Activated CD4-positive, alpha-beta T cell treated with anti-CD3 and anti-CD28 coated beads, Interleukin-2, amount 10 ng/mL, durations not matched to agents 7 days and 5 days (primary cell): Measurements from ENCODE around the gene ZSWIM5. TPM values are rescaled to one million over a fixed set of nuclear protein-coding genes. Genes with fewer than 3 reads are reported as not detected.
"Not testable (repeated sequence)": the region's sequence is repeated elsewhere in the genome, so short reads cannot be mapped to it uniquely, and the experiment has no call there.

Experiments used
- CTCF ChIA-PET: fragments of 350-600 bp; sonication (Branson Sonifier 250); formaldehyde crosslinking; loops from one replicate; lab custom pipeline; 2021; ENCODE audit warnings: antibody characterized with exemption; lab: Charles Lee
- POLR2A ChIA-PET: fragments of 350-600 bp; sonication (Branson Sonifier 250); formaldehyde crosslinking; loops from one replicate; lab custom pipeline; 2021; ENCODE audit warnings: antibody characterized with exemption; lab: Charles Lee
- DNase-seq: peaks from one replicate; pipeline ENCODE4 v3.0.0-alpha.2; 2020
- H3K27ac Mint-ChIP-seq: one replicate; pipeline ENCODE4 v1.8.0; 2021; ENCODE audit warnings: mild to moderate bottlenecking, moderate library complexity, mixed read lengths
- H3K27me3 Mint-ChIP-seq: one replicate; pipeline ENCODE4 v1.8.0; 2021; ENCODE audit warnings: mixed read lengths
- H3K36me3 Mint-ChIP-seq: one replicate; pipeline ENCODE4 v1.8.0; 2021; ENCODE audit warnings: low read depth, mixed read lengths
- H3K4me1 Mint-ChIP-seq: one replicate; pipeline ENCODE4 v1.8.0; 2021; ENCODE audit warnings: mixed read lengths
- H3K4me3 Mint-ChIP-seq: one replicate; pipeline ENCODE4 v1.8.0; 2021; ENCODE audit warnings: mild to moderate bottlenecking, moderate library complexity, mixed read lengths
- H3K9me3 Mint-ChIP-seq: one replicate; pipeline ENCODE4 v1.8.0; 2021; ENCODE audit warnings: mixed read lengths
- total RNA-seq, 2 experiments: library from RNA; stranded (reverse); gene quantifications; one replicate each; pipeline ENCODE4 v1.2.3, GENCODE V29; 2021

Gene ZSWIM5
- total RNA-seq, 2 experiments from 2014 or later = 0.46 to 0.62 TPM

DNA sequence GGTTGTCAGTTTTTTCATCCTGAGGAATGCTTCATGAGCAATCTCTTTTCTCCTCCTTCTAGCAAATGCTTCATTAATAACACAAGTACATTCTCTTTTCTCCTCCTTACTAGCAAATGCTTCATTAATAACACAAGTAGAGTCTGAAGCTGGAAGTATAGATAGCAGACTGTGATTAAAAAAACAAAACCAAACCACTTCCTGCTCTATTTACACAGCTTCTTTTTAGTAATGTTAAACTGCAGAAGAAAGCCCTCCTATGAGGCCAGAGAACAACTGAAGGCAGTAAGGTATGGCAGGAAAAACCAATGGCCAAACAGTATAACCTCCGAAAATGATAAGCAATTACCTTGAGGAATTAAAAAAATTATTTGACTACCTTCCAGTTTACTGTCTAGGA, 90.1 kb downstream of the ZSWIM5 start:
- no peaks in the 10 kb centered on the region for H3K9me3 Mint-ChIP-seq
- no peaks in the 10 kb centered on the region for H3K27me3 Mint-ChIP-seq
- H3K27ac Mint-ChIP-seq = no peak overlapping the region
- ChIA-PET CTCF (interaction anchor here (1.2 kb wide), 1 partner anchor 23 kb away, joined by 3 read pairs; no protein-coding TSS in a partner anchor), POLR2A (no interaction called here)
- no peaks in the 10 kb centered on the region for H3K36me3 Mint-ChIP-seq
- peaks cover 15% of the 10 kb centered on the region for H3K4me1 Mint-ChIP-seq
- H3K4me3 Mint-ChIP-seq = no peak overlapping the region
- no peak for DNase-seq

DNA sequence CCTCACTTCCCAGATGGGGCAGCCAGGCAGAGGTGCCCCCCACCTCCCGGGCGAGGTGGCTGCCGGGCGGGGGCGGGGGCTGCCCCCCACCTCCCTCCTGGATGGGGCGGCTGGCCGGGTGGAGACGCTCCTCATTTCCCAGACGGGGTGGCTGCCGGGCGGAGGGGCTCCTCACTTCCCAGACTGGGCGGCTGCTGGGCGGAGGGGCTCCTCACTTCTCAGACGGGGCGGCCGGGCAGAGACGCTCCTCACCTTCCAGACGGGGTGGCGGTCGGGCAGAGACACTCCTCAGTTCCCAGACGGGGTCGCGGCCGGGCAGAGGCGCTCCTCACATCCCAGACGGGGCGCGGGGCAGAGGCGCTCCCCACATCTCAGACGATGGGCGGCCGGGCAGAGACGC, 91.2 kb downstream of the ZSWIM5 start:
- DNase-seq, H3K9me3 Mint-ChIP-seq, H3K27ac Mint-ChIP-seq, CTCF ChIA-PET, H3K27me3 Mint-ChIP-seq, H3K4me3 Mint-ChIP-seq, H3K36me3 Mint-ChIP-seq, POLR2A ChIA-PET: not testable (repeated sequence)
- H3K4me1 Mint-ChIP-seq = peaks cover 15% of the 10 kb centered on the region

DNA sequence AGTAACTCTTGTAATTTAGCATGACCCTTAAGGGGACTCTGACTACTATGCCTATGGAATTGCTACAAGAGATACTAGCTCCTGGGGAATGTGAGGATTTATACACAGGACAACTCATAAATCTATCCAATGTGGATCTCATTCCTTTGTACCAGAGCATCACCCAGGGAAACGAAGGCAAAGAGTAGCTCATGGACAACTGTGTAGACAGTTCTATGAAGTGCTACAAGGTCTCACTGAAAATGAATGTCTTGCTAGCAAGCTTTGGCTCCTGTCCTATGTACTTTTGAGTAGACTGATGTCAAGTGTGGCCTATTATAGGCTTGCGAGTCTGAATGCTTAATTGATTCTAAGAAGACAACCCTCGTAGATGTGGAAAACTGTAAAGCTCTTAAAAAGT, 93.7 kb downstream of the ZSWIM5 start:
- no peak for DNase-seq
- Mint-ChIP-seq H3K4me3 (no peak overlapping the region), H3K27ac (no peak overlapping the region), H3K9me3 (peaks cover 2% of the 10 kb centered on the region), H3K36me3 (no peaks in the 10 kb centered on the region), H3K27me3 (no peaks in the 10 kb centered on the region), H3K4me1 (peaks cover 15% of the 10 kb centered on the region)
- POLR2A ChIA-PET = no interaction called here
- CTCF ChIA-PET = no interaction called here

DNA sequence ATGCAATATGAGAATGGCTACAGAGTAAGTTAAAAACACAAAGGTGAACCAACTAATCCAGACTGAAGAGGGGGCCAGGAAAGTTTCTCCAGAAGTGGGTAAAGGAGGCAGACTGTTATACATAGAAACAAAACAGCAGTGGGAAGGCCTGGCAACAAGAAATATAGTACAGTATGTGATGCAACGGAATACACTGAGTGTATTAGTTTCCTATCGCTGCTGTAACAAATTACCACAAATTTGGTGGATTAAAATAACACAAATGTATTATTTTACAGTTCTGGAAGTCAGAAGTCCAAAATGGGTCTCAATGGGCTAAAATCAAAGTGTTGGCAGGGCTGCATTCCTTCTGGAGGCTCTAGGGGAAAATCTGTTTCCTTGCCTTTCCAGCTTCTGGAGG, 95.2 kb downstream of the ZSWIM5 start:
- CTCF ChIA-PET = no interaction called here
- DNase-seq = no peak
- no peaks in the 10 kb centered on the region for H3K27me3 Mint-ChIP-seq
- peaks cover 7% of the 10 kb centered on the region for H3K4me1 Mint-ChIP-seq
- POLR2A ChIA-PET = no interaction called here
- H3K9me3 Mint-ChIP-seq = peaks cover 2% of the 10 kb centered on the region
- no peaks in the 10 kb centered on the region for H3K36me3 Mint-ChIP-seq
- no peak overlapping the region for H3K4me3 Mint-ChIP-seq
- no peak overlapping the region for H3K27ac Mint-ChIP-seq

DNA sequence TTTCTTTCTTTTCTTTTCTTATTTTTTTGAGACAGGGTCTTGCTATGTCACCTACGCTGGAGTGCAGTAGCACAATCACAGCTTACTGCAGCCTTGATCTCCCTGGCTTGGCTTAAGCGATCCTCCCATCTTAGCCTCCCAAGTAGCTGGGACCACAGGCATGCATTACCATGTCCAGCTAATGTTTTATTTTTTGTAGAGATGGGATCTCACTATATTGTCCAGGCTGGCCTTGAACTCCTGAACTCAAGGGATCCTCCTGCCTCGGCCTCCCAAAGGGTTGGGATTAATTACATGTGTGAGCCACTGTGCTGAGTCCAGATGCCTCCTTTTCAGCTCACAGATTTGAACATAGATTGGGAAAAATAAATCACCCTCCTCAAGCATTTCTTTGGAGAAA, 98.6 kb downstream of the ZSWIM5 start:
- Mint-ChIP-seq H3K9me3 (peaks cover 2% of the 10 kb centered on the region), H3K27ac (no peak overlapping the region), H3K36me3 (no peaks in the 10 kb centered on the region), H3K4me1 (no peaks in the 10 kb centered on the region), H3K27me3 (no peaks in the 10 kb centered on the region), H3K4me3 (no peak overlapping the region)
- DNase-seq = no peak
- POLR2A ChIA-PET = no interaction called here
- CTCF ChIA-PET = no interaction called here

DNA sequence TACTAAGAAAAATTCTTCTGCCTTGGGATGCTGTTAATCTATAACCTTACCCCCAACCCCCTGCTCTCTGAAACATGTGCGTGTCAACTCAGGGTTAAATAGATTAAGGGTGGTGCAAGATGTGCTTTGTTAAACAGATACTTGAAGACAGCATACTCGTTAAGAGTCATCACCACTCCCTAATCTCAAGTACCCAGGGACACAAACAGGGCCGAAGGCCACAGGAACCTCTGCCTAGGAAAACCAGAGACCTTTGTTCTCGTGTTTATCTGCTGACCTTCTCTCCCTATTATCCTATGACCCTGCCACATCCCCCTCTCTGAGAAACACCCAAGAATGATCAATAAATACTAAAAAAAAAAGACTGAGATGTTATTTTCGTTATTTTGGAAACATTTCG, 99.5 kb downstream of the ZSWIM5 start:
- H3K36me3 Mint-ChIP-seq, H3K27ac Mint-ChIP-seq, POLR2A ChIA-PET, H3K9me3 Mint-ChIP-seq, H3K4me3 Mint-ChIP-seq, H3K27me3 Mint-ChIP-seq, H3K4me1 Mint-ChIP-seq, DNase-seq: not testable (repeated sequence)
- CTCF ChIA-PET = interaction anchor here (0.6 kb wide), 1 partner anchor 138 kb away, joined by 4 read pairs; no protein-coding TSS in a partner anchor

DNA sequence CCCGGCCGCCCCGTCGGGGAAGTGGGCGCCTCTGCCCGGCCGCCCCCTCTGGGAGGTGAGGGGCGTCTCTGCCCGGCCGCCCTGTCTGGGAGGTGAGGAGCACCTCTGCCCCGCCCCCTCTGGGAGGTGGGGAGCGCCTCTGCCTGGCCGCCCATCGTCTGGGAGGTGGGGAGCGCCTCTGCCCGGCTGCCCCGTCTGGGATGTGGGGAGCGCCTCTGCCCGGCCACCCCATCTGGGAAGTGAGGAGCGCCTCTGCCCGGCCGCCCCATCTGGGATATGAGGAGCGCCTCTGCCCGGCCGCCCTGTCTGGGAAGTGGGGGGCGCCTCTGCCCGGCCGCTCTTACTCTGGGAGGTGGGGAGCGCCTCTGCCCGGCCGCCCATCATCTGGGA, 100.3 kb downstream of the ZSWIM5 start:
- POLR2A ChIA-PET, H3K27me3 Mint-ChIP-seq, DNase-seq, H3K4me3 Mint-ChIP-seq, H3K4me1 Mint-ChIP-seq, H3K36me3 Mint-ChIP-seq, H3K27ac Mint-ChIP-seq, CTCF ChIA-PET, H3K9me3 Mint-ChIP-seq: not testable (repeated sequence)

DNA sequence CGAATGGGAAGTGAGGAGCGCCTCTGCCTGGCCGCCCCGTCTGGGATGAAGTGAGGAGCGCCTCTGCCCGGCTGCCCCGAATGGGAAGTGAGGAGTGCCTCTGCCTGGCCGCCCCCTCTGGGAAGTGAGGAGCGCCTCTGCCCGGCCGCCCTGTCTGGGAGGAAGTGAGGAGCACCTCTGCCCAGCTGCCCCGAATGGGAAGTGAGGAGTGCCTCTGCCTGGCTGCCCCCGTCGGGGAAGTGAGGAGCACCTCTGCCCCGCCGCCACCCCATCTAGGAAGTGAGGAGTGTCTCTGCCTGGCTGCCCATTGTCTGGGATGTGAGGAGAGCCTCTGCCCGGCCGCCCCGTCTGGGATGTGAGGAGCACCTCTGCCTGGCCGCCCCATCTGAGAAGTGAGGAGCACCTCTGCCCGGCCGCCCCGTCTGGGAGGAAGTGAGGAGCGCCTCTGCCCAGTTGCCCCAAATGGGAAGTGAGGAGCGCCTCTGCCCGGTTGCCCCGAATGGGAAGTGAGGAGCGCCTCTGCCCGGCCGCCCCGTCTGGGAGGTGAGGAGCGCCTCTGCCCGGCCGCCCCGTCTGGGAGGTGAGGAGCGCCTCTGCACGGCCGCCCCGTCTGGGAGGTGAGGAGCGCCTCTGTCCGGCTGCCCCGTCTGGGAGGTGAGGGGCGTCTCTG, 100.8 kb downstream of the ZSWIM5 start:
- H3K4me3 Mint-ChIP-seq, H3K9me3 Mint-ChIP-seq, H3K27me3 Mint-ChIP-seq, H3K27ac Mint-ChIP-seq, POLR2A ChIA-PET, H3K4me1 Mint-ChIP-seq, CTCF ChIA-PET, DNase-seq, H3K36me3 Mint-ChIP-seq: not testable (repeated sequence)

DNA sequence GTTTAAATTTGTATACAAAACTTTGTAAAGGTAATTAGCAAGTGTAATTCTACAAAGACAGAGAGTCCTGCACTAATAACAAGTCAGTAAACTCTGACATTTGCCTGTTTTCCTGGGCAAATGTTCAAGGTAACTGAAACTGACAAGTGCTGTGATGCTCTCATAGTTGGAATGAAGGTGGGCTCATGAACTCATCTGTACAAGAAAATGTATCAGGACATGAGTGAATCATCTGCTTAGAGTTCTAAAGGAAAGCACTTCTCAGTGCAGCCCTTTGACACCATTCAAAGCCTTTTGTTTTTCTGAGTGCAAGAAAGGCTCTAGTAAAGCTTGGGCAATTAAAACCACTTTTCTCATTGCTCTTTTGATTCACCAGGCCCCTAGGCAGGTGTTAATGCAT, 102.9 kb downstream of the ZSWIM5 start:
- H3K27me3 Mint-ChIP-seq = peaks cover 5% of the 10 kb centered on the region
- DNase-seq = no peak
- H3K9me3 Mint-ChIP-seq = no peaks in the 10 kb centered on the region
- H3K4me3 Mint-ChIP-seq = no peak overlapping the region
- H3K4me1 Mint-ChIP-seq = no peaks in the 10 kb centered on the region
- no peaks in the 10 kb centered on the region for H3K36me3 Mint-ChIP-seq
- POLR2A ChIA-PET = no interaction called here
- H3K27ac Mint-ChIP-seq = no peak overlapping the region
- CTCF ChIA-PET = no interaction called here

DNA sequence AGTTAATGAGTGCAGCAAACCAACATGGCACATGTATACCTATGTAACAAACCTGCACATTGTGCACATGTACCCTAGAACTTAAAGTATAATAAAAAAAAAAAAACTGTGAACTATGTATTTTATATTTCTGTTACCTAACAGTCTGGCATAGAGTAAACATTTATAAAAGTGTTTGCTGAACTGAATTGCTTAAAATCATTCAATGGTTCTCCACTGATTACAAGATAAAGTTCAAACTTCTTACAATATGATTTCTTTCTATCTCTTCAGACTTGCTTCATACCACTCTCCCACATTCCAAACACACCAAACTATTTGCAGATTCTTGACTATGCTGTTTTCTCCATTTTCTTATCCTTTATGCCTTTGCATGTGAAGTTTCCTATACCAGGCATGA, 104.5 kb downstream of the ZSWIM5 start:
- CTCF ChIA-PET = no interaction called here

DNA sequence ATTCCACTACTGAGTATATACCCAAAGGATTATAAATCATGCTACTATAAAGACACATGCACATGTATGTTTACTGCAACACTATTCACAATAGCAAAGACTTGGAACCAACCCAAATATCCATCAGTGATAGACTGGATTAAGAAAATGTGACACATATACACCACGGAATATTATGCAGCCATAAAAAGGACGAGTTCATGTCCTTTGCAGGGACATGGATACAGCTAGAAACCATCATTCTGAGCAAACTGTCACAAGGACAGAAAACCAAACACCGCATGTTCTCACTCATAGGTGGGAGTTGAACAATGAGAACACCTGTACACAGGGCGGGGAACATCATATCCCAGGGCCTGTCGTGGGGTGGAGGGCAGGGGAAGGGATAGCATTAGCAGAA, 104.9 kb downstream of the ZSWIM5 start:
- POLR2A ChIA-PET, H3K27ac Mint-ChIP-seq: not testable (repeated sequence)

More for the DNA sequence above, 104.5 kb downstream of the ZSWIM5 start:
- H3K27ac Mint-ChIP-seq = no peak overlapping the region
- H3K9me3 Mint-ChIP-seq = no peaks in the 10 kb centered on the region
- H3K4me3 Mint-ChIP-seq = no peak overlapping the region
- DNase-seq = no peak
- H3K4me1 Mint-ChIP-seq = no peaks in the 10 kb centered on the region
- no peaks in the 10 kb centered on the region for H3K36me3 Mint-ChIP-seq
- H3K27me3 Mint-ChIP-seq = peaks cover 5% of the 10 kb centered on the region
- POLR2A ChIA-PET = no interaction called here

DNA sequence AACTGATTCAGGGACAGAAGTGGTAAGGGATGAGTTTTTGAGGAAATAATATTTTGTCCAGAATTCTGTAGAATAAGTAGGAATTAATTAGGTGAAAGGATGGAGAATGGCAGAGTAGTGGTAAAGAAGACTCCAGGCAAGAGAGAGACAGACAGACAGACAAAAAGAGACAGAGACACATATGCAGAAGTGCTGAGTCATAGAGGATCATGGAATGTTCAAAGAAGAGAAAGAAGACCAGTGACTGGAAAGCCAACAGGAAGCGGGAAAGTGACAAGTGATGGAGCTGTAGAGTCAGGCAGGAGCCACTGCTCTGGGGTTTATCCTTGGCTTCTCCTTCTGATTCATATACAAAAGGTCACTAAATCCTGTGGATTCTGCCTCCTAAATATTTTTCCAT, 108.5 kb downstream of the ZSWIM5 start:
- H3K4me3 Mint-ChIP-seq = no peak overlapping the region
- DNase-seq = no peak
- H3K27ac Mint-ChIP-seq = no peak overlapping the region
- H3K27me3 Mint-ChIP-seq = peaks cover 5% of the 10 kb centered on the region
- ChIA-PET POLR2A (no interaction called here), CTCF (no interaction called here)
- no peaks in the 10 kb centered on the region for H3K4me1 Mint-ChIP-seq
- H3K36me3 Mint-ChIP-seq = no peaks in the 10 kb centered on the region
- no peaks in the 10 kb centered on the region for H3K9me3 Mint-ChIP-seq

More for the DNA sequence above, 104.9 kb downstream of the ZSWIM5 start:
- H3K27me3 Mint-ChIP-seq, H3K4me3 Mint-ChIP-seq, H3K4me1 Mint-ChIP-seq, DNase-seq, H3K36me3 Mint-ChIP-seq, H3K9me3 Mint-ChIP-seq, CTCF ChIA-PET: not testable (repeated sequence)

DNA sequence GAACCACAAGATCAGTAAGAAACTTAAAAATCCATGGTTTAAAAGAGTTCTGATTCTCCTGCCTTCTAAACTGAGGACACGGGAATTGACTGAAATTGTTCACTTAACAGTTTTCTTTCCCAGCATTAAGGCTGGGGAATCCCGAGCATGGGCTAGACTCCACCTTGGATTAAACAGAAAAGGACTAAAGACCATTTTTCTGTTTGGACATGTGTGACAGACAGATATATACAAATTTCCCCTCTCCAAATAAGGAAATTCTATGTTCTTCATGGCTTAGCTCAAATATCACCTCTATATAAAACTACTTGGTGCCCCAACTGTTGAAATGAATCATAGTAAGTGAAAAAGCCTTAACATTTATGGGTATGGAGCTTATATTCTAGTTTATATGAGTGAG, 109.3 kb downstream of the ZSWIM5 start:
- Mint-ChIP-seq H3K36me3 (no peaks in the 10 kb centered on the region), H3K4me3 (no peak overlapping the region), H3K9me3 (no peaks in the 10 kb centered on the region), H3K4me1 (no peaks in the 10 kb centered on the region), H3K27ac (no peak overlapping the region), H3K27me3 (peaks cover 4% of the 10 kb centered on the region)
- POLR2A ChIA-PET = no interaction called here
- no peak for DNase-seq
- CTCF ChIA-PET = no interaction called here

DNA sequence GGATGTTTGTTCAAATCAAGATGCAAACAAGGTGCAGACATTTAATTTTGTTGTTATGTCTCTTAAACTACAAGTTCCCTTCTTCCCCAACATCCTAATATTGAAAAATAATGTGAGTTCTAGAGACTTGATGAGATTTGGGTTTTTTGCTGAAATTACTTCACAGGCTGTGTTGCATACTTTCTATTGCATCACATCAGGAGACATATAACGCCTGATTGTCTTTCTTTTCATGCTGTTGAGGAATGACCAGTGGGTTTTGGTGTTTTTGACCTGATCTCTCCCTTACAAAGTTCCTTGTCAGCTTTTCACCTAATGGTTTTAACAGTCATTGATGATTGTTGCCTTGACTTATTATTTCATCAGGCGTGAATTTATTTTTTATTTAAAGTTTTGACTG, 111.0 kb downstream of the ZSWIM5 start:
- ChIA-PET CTCF (no interaction called here), POLR2A (no interaction called here)
- no peaks in the 10 kb centered on the region for H3K36me3 Mint-ChIP-seq
- no peak overlapping the region for H3K4me3 Mint-ChIP-seq
- no peak for DNase-seq
- H3K27me3 Mint-ChIP-seq = peaks cover 4% of the 10 kb centered on the region
- no peaks in the 10 kb centered on the region for H3K9me3 Mint-ChIP-seq
- H3K27ac Mint-ChIP-seq = no peak overlapping the region
- H3K4me1 Mint-ChIP-seq = no peaks in the 10 kb centered on the region
